NT2/D1 (cell line): ENCODE measurements around the gene PGAP3.

Source experiments
- YY1 ChIP-seq: IDR thresholded peaks from 2 replicates; pipeline ENCODE4 v1.6.1; 2011; ENCODE audit not compliant: insufficient read length, insufficient read depth
- ZNF274 ChIP-seq: IDR thresholded peaks from 2 replicates; pipeline ENCODE4 v1.6.1; 2011; ENCODE audit warnings: mild to moderate bottlenecking, low read depth, low read length

GRCh38 chr17:39633570-39634183 is 54.2 kb downstream of the PGAP3 start:
- TF ChIP-seq ZNF274, result no peak
- no peak for TF ChIP-seq YY1
